ENCODE results near the gene RNF183.

Gene RNF183

GRCh38 chr9:113315231-113315630, 12.1 kb upstream of the RNF183 start:
- Histone ChIP-seq H3K27ac (ENCODE audit: low read length) (no peak overlapping the region), H3K27me3 (ENCODE audit: low read depth, low read length) (no peaks in the 10 kb centered on the region), H3K36me3 (ENCODE audit: control insufficient read depth in 1 of 2, insufficient read depth in 2 of 2, low read length in 2 of 2) (peaks cover 4 to 16% of the 10 kb centered on the region in 2 donors)

GRCh38 chr9:113313261-113313660, 10.1 kb upstream of the RNF183 start:
- no peaks in the 10 kb centered on the region for H3K27me3 ChIP-seq (ENCODE audit: low read depth, low read length)
- H3K27ac ChIP-seq (ENCODE audit: low read length), result no peak overlapping the region
- no peak overlapping the region for H3K4me3 ChIP-seq (ENCODE audit: low read depth in 1 of 2, low read length in 2 of 2)
- no peaks in the 10 kb centered on the region for H3K4me1 ChIP-seq (ENCODE audit: control insufficient read depth in 1 of 2, insufficient read depth in 2 of 2, low read length in 2 of 2)
- peaks cover 0 to 6% of the 10 kb centered on the region in 2 donors for H3K36me3 ChIP-seq (ENCODE audit: control insufficient read depth in 1 of 2, insufficient read depth in 2 of 2, low read length in 2 of 2)
- H3K9me3 ChIP-seq (ENCODE audit: control insufficient read depth in 1 of 2, low read length in 2 of 2), result no peaks in the 10 kb centered on the region

More at GRCh38 chr9:113315231-113315630, 12.1 kb upstream of the RNF183 start:
- Histone ChIP-seq H3K4me1 (ENCODE audit: control insufficient read depth in 1 of 2, insufficient read depth in 2 of 2, low read length in 2 of 2) (no peaks in the 10 kb centered on the region), H3K9me3 (ENCODE audit: control insufficient read depth in 1 of 2, low read length in 2 of 2) (no peaks in the 10 kb centered on the region), H3K4me3 (ENCODE audit: low read depth in 1 of 2, low read length in 2 of 2) (no peak overlapping the region)

- Histone ChIP-seq H3K9me3 (ENCODE audit: control insufficient read depth in 1 of 2, low read length in 2 of 2) (no peaks in the 10 kb centered on the region), H3K4me1 (ENCODE audit: control insufficient read depth in 1 of 2, insufficient read depth in 2 of 2, low read length in 2 of 2) (no peaks in the 10 kb centered on the region), H3K36me3 (ENCODE audit: control insufficient read depth in 1 of 2, insufficient read depth in 2 of 2, low read length in 2 of 2) (no peaks in the 10 kb centered on the region), H3K27me3 (ENCODE audit: low read depth, low read length) (no peaks in the 10 kb centered on the region), H3K27ac (ENCODE audit: low read length) (no peak overlapping the region), H3K4me3 (ENCODE audit: low read depth in 1 of 2, low read length in 2 of 2) (no peak overlapping the region)
These were observed 8.8 kb upstream of the RNF183 start for GRCh38 chr9:113311961-113312360.

GRCh38 chr9:113310538-113310937, 7.4 kb upstream of the RNF183 start:
- H3K27ac ChIP-seq (ENCODE audit: low read length), result no peak overlapping the region
- no peak overlapping the region for H3K4me3 ChIP-seq (ENCODE audit: low read depth in 1 of 2, low read length in 2 of 2)

GRCh38 chr9:113309204-113309813, 6.1 kb upstream of the RNF183 start:
- Histone ChIP-seq H3K27ac (ENCODE audit: low read length) (no peak overlapping the region), H3K4me3 (ENCODE audit: low read depth in 1 of 2, low read length in 2 of 2) (no peak overlapping the region), H3K27me3 (ENCODE audit: low read depth, low read length) (no peaks in the 10 kb centered on the region), H3K9me3 (ENCODE audit: control insufficient read depth in 1 of 2, low read length in 2 of 2) (no peaks in the 10 kb centered on the region), H3K4me1 (ENCODE audit: control insufficient read depth in 1 of 2, insufficient read depth in 2 of 2, low read length in 2 of 2) (no peaks in the 10 kb centered on the region), H3K36me3 (ENCODE audit: control insufficient read depth in 1 of 2, insufficient read depth in 2 of 2, low read length in 2 of 2) (no peaks in the 10 kb centered on the region)

More at GRCh38 chr9:113310538-113310937, 7.4 kb upstream of the RNF183 start:
- Histone ChIP-seq H3K4me1 (ENCODE audit: control insufficient read depth in 1 of 2, insufficient read depth in 2 of 2, low read length in 2 of 2) (no peaks in the 10 kb centered on the region), H3K27me3 (ENCODE audit: low read depth, low read length) (no peaks in the 10 kb centered on the region), H3K9me3 (ENCODE audit: control insufficient read depth in 1 of 2, low read length in 2 of 2) (no peaks in the 10 kb centered on the region), H3K36me3 (ENCODE audit: control insufficient read depth in 1 of 2, insufficient read depth in 2 of 2, low read length in 2 of 2) (no peaks in the 10 kb centered on the region)

GRCh38 chr9:113307396-113307975, 4.3 kb upstream of the RNF183 start:
- no peak overlapping the region for H3K4me3 ChIP-seq (ENCODE audit: low read depth in 1 of 2, low read length in 2 of 2)
- no peak overlapping the region for H3K27ac ChIP-seq (ENCODE audit: low read length)
- no peaks in the 10 kb centered on the region for H3K27me3 ChIP-seq (ENCODE audit: low read depth, low read length)
- no peaks in the 10 kb centered on the region for H3K4me1 ChIP-seq (ENCODE audit: control insufficient read depth in 1 of 2, insufficient read depth in 2 of 2, low read length in 2 of 2)
- H3K9me3 ChIP-seq (ENCODE audit: control insufficient read depth in 1 of 2, low read length in 2 of 2), result no peaks in the 10 kb centered on the region
- no peaks in the 10 kb centered on the region for H3K36me3 ChIP-seq (ENCODE audit: control insufficient read depth in 1 of 2, insufficient read depth in 2 of 2, low read length in 2 of 2)

GRCh38 chr9:113306566-113306965, 3.4 kb upstream of the RNF183 start:
- Histone ChIP-seq H3K27me3 (ENCODE audit: low read depth, low read length) (no peaks in the 10 kb centered on the region), H3K4me3 (ENCODE audit: low read depth in 1 of 2, low read length in 2 of 2) (no peak overlapping the region), H3K9me3 (ENCODE audit: control insufficient read depth in 1 of 2, low read length in 2 of 2) (no peaks in the 10 kb centered on the region), H3K27ac (ENCODE audit: low read length) (no peak overlapping the region), H3K36me3 (ENCODE audit: control insufficient read depth in 1 of 2, insufficient read depth in 2 of 2, low read length in 2 of 2) (no peaks in the 10 kb centered on the region), H3K4me1 (ENCODE audit: control insufficient read depth in 1 of 2, insufficient read depth in 2 of 2, low read length in 2 of 2) (no peaks in the 10 kb centered on the region)

- Histone ChIP-seq H3K4me3 (ENCODE audit: low read depth in 1 of 2, low read length in 2 of 2) (no peak overlapping the region), H3K36me3 (ENCODE audit: control insufficient read depth in 1 of 2, insufficient read depth in 2 of 2, low read length in 2 of 2) (no peaks in the 10 kb centered on the region), H3K27ac (ENCODE audit: low read length) (no peak overlapping the region), H3K9me3 (ENCODE audit: control insufficient read depth in 1 of 2, low read length in 2 of 2) (no peaks in the 10 kb centered on the region), H3K27me3 (ENCODE audit: low read depth, low read length) (no peaks in the 10 kb centered on the region), H3K4me1 (ENCODE audit: control insufficient read depth in 1 of 2, insufficient read depth in 2 of 2, low read length in 2 of 2) (no peaks in the 10 kb centered on the region)
These were observed 1.6 kb downstream of the RNF183 start for GRCh38 chr9:113301548-113301947.

GRCh38 chr9:113299800-113300292, 3.3 kb downstream of the RNF183 start:
- Histone ChIP-seq H3K4me1 (ENCODE audit: control insufficient read depth in 1 of 2, insufficient read depth in 2 of 2, low read length in 2 of 2) (no peaks in the 10 kb centered on the region), H3K27me3 (ENCODE audit: low read depth, low read length) (no peaks in the 10 kb centered on the region), H3K9me3 (ENCODE audit: control insufficient read depth in 1 of 2, low read length in 2 of 2) (no peaks in the 10 kb centered on the region), H3K27ac (ENCODE audit: low read length) (no peak overlapping the region), H3K4me3 (ENCODE audit: low read depth in 1 of 2, low read length in 2 of 2) (no peak overlapping the region), H3K36me3 (ENCODE audit: control insufficient read depth in 1 of 2, insufficient read depth in 2 of 2, low read length in 2 of 2) (no peaks in the 10 kb centered on the region)

- H3K9me3 ChIP-seq (ENCODE audit: control insufficient read depth in 1 of 2, low read length in 2 of 2), result no peaks in the 10 kb centered on the region
- no peaks in the 10 kb centered on the region for H3K4me1 ChIP-seq (ENCODE audit: control insufficient read depth in 1 of 2, insufficient read depth in 2 of 2, low read length in 2 of 2)
- H3K36me3 ChIP-seq (ENCODE audit: control insufficient read depth in 1 of 2, insufficient read depth in 2 of 2, low read length in 2 of 2), result no peaks in the 10 kb centered on the region
- H3K27ac ChIP-seq (ENCODE audit: low read length), result no peak overlapping the region
- H3K4me3 ChIP-seq (ENCODE audit: low read depth in 1 of 2, low read length in 2 of 2), result no peak overlapping the region
- H3K27me3 ChIP-seq (ENCODE audit: low read depth, low read length), result no peaks in the 10 kb centered on the region
These were observed 4.0 kb downstream of the RNF183 start for GRCh38 chr9:113298924-113299770.

GRCh38 chr9:113298311-113298710, 4.9 kb downstream of the RNF183 start:
- Histone ChIP-seq H3K4me3 (ENCODE audit: low read depth in 1 of 2, low read length in 2 of 2) (no peak overlapping the region), H3K4me1 (ENCODE audit: control insufficient read depth in 1 of 2, insufficient read depth in 2 of 2, low read length in 2 of 2) (no peaks in the 10 kb centered on the region), H3K27me3 (ENCODE audit: low read depth, low read length) (no peaks in the 10 kb centered on the region), H3K27ac (ENCODE audit: low read length) (no peak overlapping the region), H3K9me3 (ENCODE audit: control insufficient read depth in 1 of 2, low read length in 2 of 2) (no peaks in the 10 kb centered on the region), H3K36me3 (ENCODE audit: control insufficient read depth in 1 of 2, insufficient read depth in 2 of 2, low read length in 2 of 2) (peaks cover 0 to 3% of the 10 kb centered on the region in 2 donors)
